GOT3 (cell line): ENCODE measurements around the gene RGS1.

Experiments used
- DNase-seq: peaks from one replicate; lab custom pipeline; 2025; ENCODE audit warnings: mixed read lengths; lab: John Stamatoyannopoulos, UW

RGS1 gene

DNA sequence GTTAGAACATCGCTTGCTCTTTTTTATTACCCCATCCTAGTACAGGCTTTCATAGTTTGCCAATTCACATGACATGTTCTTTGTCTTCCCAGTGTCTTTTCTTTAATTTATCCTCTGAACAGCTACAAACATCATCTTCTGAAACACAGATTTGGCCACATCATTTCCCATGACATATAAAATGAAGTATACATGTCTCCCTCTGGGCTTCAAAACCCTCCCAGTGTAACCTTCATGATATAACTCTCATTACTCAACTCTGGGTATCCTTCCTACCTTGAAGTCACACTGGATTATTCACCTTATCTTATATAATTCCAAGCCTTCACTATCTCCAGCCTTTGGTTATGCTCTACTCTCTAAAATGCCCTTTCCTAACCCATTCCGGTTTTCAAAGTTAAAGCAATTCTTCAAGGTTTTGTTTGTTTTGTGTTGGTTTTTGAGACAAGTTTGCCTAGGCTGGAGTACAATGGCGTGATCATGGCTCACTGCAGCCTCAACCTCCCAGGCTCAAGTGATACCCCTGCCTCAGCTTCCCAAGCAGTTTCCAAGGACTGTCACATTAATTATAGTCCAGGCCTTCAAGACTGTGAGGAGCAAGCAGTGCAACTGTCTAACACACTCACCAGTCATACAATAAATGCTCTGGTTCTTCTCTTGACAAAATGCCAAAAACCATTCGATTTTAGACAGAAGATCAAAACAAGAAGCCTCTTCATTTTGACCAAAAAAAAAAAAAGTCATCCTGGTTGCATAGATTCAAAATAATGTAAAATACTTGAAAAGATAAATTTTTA, 5.8 kb downstream of the RGS1 start:
- no peak for DNase-seq

GRCh38 chr1:192584866-192585265, 9.3 kb downstream of the RGS1 start:
- DNase-seq = no peak

- DNase-seq = no peak
Observed at GRCh38 chr1:192587386-192588266, 12.1 kb downstream of the RGS1 start.

DNA sequence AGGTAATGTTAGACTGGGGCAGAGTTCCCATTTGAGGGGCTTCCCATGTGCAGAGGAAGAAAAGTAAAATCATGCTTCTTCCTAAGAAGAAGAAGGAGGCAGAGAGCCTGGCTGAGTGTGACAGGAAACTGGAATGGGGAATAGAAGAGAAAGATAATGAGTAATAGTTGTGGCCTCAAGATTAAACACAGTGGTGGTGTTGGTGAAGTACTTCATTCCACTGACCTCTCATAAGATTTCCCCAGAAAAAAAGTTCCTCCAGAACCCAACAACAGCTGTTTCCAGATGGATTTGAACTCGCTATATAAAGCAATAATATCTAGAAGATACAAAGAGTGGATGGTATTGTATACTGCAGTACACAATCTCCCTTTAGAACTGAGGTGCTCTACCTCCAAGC, 13.0 kb downstream of the RGS1 start:
- no peak for DNase-seq

DNA sequence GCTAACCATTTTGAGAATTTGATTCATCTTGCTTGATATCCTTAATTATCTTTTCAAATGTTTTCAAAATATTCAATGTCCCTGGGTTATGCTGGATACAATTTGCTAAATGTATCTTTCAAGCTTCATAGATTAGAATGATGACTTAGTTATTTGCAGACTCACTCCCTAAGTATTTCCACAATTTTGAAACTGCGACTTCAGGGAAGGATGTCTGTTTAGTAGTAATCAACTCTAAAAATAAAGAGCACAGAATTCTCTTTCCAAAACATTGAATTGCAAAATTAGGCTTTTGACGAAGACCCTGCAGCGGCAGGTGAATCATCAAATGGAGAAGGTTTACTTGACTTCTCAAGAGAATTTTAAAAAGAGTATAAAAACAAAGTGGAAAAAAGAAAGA, 14.2 kb downstream of the RGS1 start:
- no peak for DNase-seq

DNA sequence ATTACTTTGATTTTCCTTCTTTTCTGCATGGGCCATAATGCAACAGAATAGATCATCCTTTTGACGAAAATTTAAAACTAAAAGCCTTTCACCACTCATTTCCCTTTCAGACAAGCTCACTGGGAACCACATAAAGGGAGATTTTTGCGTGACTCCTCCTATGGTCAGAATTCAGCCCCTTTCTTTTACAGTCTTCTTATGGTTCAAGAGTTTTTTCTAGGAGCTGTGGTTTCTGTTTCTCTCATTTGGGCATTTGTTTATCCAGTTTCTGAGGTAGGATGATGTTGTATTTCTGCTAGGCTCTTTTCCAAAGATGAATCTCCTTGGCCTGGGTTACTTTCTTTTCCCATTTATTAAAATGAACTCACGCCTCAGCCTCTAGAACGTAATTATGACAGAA, 16.9 kb downstream of the RGS1 start:
- no peak for DNase-seq

DNA sequence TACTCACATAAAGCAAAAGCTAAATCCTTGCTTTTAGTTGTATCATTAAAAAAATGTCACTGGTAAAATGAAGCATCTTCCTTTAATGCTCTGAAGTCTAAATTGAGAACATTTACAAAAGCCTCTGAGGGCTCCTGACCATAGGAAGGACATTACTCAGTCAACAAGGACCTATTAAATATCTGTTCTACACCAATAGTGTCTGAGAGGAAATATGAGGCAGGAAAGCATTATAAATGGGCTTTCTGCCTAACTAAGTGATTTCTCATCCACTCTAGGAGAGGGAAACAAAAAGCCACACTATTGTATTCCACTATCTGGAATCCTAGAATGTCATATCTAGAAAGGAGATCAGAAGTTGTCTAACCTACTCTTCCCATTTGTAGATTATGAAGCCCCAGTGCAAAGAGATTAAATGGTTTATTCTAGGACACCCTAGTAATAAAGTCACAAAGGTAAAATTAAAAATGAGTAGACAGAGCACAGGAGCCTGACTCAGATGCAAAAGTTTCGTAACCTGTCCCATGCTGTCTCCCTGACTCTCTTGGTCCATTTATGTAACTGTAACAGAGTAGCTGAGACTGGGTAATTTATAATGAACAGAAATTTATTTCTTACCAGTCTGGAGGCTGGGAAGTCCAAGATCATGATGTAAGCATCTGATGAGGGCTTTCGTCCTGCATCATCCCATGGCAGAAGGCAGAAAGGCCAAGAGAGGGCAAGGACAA, 17.6 kb downstream of the RGS1 start:
- DNase-seq = no peak

- no peak for DNase-seq
Observed at GRCh38 chr1:192595299-192595698, 19.7 kb downstream of the RGS1 start.

DNA sequence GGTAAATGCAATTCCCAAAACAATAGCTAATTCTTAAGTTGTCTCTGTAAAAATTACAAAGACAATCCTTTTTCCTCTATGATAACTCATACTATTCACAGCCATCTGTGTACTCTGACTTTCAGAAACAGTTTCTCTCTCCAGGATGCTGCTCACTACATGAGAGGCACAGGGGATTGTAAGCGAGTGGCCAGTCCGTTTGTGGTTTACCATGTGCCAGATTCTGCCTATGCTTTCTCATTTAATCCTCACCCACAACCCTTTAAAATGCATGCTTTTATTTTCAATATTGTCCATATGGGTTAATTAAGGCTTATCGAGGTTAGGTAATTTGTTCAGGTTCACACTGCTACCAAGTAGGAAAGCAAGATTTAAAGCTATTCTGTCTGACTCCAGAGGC, 23.0 kb downstream of the RGS1 start:
- no peak for DNase-seq

DNA sequence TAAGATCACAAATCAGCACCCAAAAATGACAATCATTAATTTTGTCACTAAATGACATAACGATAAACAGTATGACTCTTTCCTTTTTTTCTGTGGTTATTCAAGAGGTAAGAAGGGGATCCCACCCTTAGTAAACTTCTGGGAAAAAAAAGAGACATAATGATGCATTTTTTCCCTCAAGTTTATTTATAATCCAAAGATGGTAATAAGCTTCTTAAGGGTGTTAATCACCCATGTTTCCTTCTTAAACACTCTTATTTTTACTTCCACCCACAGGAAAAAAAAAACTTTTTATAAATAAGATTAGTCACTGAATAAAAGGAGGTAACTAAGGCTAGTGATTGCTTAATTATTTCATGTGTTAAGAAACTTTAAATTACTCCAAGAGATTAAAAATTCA, 24.7 kb downstream of the RGS1 start:
- DNase-seq = no peak

DNA sequence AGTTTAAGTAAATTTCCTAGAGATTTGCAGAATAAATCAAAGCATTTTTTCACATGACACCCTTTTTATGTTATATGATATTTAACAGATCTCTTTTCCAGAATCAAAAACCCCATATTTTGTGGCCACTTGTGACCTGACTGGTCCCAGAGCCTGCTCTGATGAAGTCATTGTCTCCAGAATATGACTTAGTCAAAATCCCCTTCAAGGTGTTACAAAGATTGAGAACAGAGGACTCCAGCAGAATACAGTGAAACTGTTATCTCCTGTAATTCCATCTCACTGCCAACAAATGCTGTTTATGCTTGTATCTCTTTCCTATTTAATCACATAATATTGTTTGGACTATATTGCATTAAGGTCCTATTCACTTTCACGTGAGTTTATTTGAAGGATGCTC, 25.6 kb downstream of the RGS1 start:
- no peak for DNase-seq

DNA sequence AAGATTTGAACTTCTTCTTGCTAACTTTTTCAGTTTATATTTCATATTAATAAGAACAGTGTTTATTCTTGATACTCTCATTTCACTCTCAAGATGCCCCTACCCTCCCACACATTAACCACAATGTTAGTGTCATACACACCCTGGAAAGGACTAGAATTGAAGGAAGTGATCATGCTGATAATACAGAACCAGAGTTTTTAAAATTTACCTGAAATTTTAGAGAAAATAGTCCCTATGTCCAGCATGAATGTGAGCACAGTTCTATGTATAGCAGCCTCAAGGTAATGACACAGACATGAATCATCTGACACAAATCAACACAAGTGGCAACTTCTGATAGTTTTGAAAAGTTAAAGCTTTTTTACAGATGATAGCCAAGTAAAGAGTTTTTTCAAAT, 26.0 kb downstream of the RGS1 start:
- DNase-seq = no peak

DNA sequence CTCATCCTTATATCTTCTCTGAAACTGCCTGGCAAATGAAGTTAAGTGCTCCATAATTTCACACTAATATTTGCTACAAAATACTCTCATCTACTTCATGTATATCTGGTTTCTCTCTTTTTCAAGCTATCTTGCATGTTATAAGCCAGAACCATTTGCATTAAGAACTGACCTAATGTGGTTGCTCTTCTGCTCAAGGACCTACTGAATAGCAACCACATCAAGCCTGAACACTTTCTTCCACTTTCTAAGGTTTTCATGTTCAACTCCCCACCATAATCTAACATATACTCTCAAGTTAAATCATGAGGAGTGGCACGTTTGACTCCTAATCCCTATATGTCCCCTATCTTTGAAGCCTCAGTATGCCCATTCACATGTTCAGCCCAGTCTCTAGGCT, 27.2 kb downstream of the RGS1 start:
- DNase-seq = no peak

GRCh38 chr1:192603218-192603787, 27.7 kb downstream of the RGS1 start:
- no peak for DNase-seq

DNA sequence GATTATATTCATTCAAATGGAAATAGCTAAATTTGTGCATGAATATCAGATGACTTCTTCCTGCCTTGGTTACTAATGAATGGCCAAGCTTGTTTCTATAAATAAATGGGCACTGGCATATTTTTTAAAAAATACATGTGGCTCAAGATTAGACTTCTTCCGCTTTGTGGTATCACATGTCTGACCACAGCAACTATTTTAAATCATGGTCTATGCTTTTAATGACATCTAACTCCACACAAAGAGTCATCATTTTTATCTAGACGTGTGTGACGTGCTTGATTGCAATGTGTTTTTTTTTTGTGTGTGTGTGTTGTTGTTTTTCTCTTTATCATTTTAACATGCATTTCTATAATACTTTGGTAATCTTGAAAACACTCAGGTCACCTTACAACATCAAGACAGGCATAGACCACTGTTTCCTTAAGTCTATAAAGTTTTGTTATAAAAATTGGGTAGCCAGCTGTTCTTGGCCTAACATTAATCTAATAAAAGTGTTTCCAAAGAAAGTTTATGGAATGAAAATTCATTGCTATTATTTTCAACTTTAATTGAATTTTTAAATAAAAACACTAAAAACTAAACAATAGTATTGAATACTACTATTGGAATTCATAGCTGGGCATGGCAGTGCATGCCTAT, 29.5 kb downstream of the RGS1 start:
- no peak for DNase-seq

DNA sequence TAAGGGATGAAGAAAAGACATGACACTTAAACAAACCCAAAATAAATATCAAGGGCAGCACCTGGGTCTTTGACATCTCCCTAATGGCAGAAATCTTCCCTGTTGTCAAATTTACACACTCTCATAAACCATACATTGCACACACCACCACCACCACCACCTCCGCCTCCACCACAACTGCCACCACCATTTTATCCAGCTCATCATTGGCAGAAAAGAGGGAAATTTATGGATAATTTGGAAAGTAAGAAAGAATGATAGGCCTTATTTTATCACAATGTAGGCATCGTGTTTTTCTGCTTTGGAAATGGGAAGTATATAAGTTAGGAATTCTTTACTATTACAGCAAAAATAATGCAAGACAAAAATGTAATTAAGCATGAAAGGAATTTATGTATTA, 33.1 kb downstream of the RGS1 start:
- DNase-seq = no peak

GRCh38 chr1:192609110-192610079, 33.8 kb downstream of the RGS1 start:
- DNase-seq = no peak

DNA sequence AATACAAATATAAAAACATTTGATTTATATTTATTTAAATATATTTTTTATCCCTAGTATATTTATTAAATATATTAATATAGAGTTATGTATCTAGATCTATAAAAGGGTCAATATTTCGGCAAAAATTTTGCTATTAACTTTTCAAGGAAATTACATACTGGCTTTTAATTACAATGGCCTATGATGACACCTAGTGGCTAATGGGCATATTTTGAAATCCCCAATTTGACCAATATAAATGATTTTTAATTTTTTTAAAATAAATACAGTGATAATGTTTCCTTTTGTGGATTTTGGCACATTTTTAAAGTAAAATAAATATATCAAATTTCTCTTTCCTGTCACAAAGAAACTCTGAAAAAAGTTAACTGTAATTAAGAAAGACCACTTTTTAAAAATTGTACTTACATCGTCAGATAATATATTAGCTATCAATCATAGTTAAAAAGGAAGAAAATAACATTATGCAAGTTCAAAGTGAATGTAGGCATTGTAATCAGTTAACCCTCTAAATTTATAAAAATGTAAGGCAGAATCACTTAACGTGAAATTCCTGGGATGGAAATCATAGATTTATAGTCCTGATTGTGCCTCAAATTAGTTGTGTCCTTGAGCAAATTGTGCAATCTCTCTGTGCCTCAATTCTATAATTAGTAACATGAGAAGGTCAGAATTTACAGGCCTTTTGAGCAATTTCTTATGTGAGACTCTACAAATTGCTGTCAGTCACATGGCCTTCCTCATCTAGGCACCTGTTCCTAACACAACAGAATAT, 34.7 kb downstream of the RGS1 start:
- no peak for DNase-seq

DNA sequence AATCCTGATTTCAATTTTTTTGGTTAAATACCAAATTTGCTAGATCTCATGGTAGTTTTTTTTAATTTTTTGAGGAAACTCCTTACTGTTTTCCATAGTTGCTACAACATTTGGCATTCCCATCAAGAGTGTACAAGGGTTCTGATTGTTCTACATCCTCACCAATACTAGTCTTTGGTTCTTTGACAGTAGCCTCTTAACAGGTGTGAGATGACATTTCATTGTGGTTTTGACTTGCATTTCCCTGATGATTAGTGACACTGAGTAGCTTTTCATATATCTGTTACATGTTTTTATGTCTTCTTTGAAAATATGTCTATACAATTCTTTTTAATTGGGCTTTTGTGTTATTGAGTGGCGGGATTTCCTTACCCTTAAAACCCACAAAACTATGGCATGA, 39.5 kb downstream of the RGS1 start:
- DNase-seq = no peak
